T-helper 2 cell (primary cell): ENCODE data around the gene MTX3.

Source experiments
- DNase-seq, 5 experiments: peaks; one replicate each; pipeline versions ENCODE4 v3.0.0 to v3.0.0-alpha.2; 2012 to 2022

MTX3 gene

GRCh38 chr5:79982136-79982535 is 8.9 kb downstream of the MTX3 start:
- DNase-seq, result peak in 1 of 5 experiments; percentile 69

GRCh38 chr5:79976759-79977515 is 14.1 kb downstream of the MTX3 start:
- no peak for DNase-seq

GRCh38 chr5:79975422-79975821 is 15.6 kb downstream of the MTX3 start:
- no peak for DNase-seq

GRCh38 chr5:79974886-79975285 is 16.2 kb downstream of the MTX3 start:
- DNase-seq, result no peak

GRCh38 chr5:79973996-79974395 is 17.1 kb downstream of the MTX3 start:
- DNase-seq, result no peak

GRCh38 chr5:79973511-79973910 is 17.6 kb downstream of the MTX3 start:
- DNase-seq, result no peak

- no peak for DNase-seq
Observed at GRCh38 chr5:79971156-79971555, 19.9 kb downstream of the MTX3 start.

- DNase-seq, result no peak
Observed at GRCh38 chr5:79966448-79966847, 24.6 kb downstream of the MTX3 start.

GRCh38 chr5:79964136-79964535 is 26.9 kb downstream of the MTX3 start:
- DNase-seq, result peak in 1 of 5 experiments; percentile 25

- DNase-seq, result peak in 1 of 5 experiments; percentile 83
Observed at GRCh38 chr5:79963261-79964061, 27.6 kb downstream of the MTX3 start.

- DNase-seq, result peak in 2 of 5 experiments; percentile 6 to 77
Observed at GRCh38 chr5:79962575-79963222, 28.4 kb downstream of the MTX3 start.

GRCh38 chr5:79961716-79962574 is 29.1 kb downstream of the MTX3 start:
- DNase-seq, result no peak

GRCh38 chr5:79959407-79959806 is 31.7 kb downstream of the MTX3 start:
- no peak for DNase-seq

- no peak for DNase-seq
Observed at GRCh38 chr5:79955941-79956670, 35.0 kb downstream of the MTX3 start.

- DNase-seq, result no peak
Observed at GRCh38 chr5:79955356-79955895, 35.6 kb downstream of the MTX3 start.

GRCh38 chr5:79954620-79955019 is 36.4 kb downstream of the MTX3 start:
- DNase-seq, result no peak

- DNase-seq, result no peak
Observed at GRCh38 chr5:79947567-79947966, 43.5 kb downstream of the MTX3 start.

- peak in 1 of 5 experiments; percentile 98 for DNase-seq
Observed at GRCh38 chr5:79938468-79938867, 52.6 kb downstream of the MTX3 start.

GRCh38 chr5:79936646-79937216 is 54.3 kb downstream of the MTX3 start:
- no peak for DNase-seq

GRCh38 chr5:79936002-79936645 is 54.9 kb downstream of the MTX3 start:
- no peak for DNase-seq

GRCh38 chr5:79934681-79935080 is 56.4 kb downstream of the MTX3 start:
- DNase-seq, result no peak
